ENCODE data around the gene IKBIP. TPM values are rescaled to one million over a fixed set of nuclear protein-coding genes. Genes with fewer than 3 reads are reported as not detected.

The IKBIP gene
- total and polyA plus RNA-seq, 2 donors (not counting 3 experiments of a cell fraction or from before 2014, with no cell fraction given) = 12.9 to 56.8 TPM

- no peak overlapping the region for H3K4me3 ChIP-seq (replicated peaks in 1 of 3; ENCODE audit: insufficient read depth in 1 of 3, low read depth in 1 of 3, low read length in 3 of 3)
- peaks cover 9% of the 10 kb centered on the region for H3K4me1 ChIP-seq (ENCODE audit: control insufficient read depth, extremely low read depth, insufficient read depth, low read length)
- intact Hi-C loops (cut with micrococcal nuclease) = no loop called here
- H3K4me2 ChIP-seq (ENCODE audit: insufficient read depth, low read length) = no peak overlapping the region
- no peaks in the 10 kb centered on the region for H3K27me3 ChIP-seq (ENCODE audit: control insufficient read depth in 2 of 2, insufficient read depth in 2 of 2, low read length in 2 of 2)
- TF ChIP-seq POLR2AphosphoS5 (IDR thresholded peaks at IDR 0.05; ENCODE audit: insufficient read depth, low read depth, low read length) (no peak), GATA2 (IDR thresholded peaks at IDR 0.05; ENCODE audit: insufficient read depth, insufficient read length, low read depth, low read length) (no peak), MYC (IDR thresholded peaks at IDR 0.05; ENCODE audit: low read depth, low read length) (no peak)
- H3K36me3 ChIP-seq (ENCODE audit: control insufficient read depth in 2 of 2, extremely low read depth in 1 of 2, insufficient read depth in 2 of 2, low read length in 2 of 2) = peaks cover 6 to 9% of the 10 kb centered on the region in 2 experiments
- H3K9me1 ChIP-seq (replicated peaks; ENCODE audit: control insufficient read depth, extremely low read depth, insufficient read depth, low read length) = peaks cover 2% of the 10 kb centered on the region
- ChIA-PET POLR2A (no interaction called here), CTCF (no interaction called here)
- no peaks in the 10 kb centered on the region for H4K20me1 ChIP-seq (replicated peaks; ENCODE audit: control insufficient read depth, extremely low read depth, insufficient read depth, low read length)
- no peak for DNase-seq (ENCODE audit: low read depth, low spot score)
- no peak overlapping the region for H3K9ac ChIP-seq (replicated peaks; ENCODE audit: extremely low read depth, insufficient read depth, low read length)
- no peak overlapping the region for H2AFZ ChIP-seq (ENCODE audit: low read depth, low read length)
- H3K27ac ChIP-seq (ENCODE audit: insufficient read depth, low read depth, low read length) = no peak overlapping the region
- no peak for FAIRE-seq
- H3K9me3 ChIP-seq (replicated peaks; ENCODE audit: control insufficient read depth, insufficient read depth, low read length) = no peaks in the 10 kb centered on the region
- no peaks in the 10 kb centered on the region for H3K79me2 ChIP-seq (ENCODE audit: control insufficient read depth, insufficient read depth, low read length)
- BruUV-seq (replicated peaks) = no TSS peak
- dilution Hi-C loops (cut with MboI; ENCODE audit: extremely low pct_ligation_motif_present, low sequenced_read_pairs) = no loop called here
Measured at GRCh38 chr12:98674841-98675240, 30.3 kb upstream of the IKBIP start.

DNA sequence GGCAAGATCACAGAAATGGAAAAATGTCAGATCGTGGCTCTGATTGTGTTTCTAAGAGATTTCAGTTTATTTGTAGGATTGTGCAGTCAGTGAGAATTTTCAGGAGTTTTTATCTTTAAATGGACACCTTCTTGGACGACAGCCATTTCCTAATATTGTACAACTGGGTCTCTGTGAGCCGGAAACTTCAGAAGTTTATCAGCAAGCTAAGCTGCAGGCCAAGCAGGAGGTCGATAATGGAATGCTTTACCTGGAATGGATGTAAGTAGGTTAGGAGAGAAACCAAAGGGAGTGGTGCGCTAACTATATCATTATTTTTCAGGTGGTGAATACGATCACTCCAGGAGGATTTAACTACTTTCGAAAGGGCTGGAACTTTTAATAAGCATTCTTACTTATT, 26.9 kb upstream of the IKBIP start:
- Histone ChIP-seq H3K36me3 (ENCODE audit: control insufficient read depth in 2 of 2, extremely low read depth in 1 of 2, insufficient read depth in 2 of 2, low read length in 2 of 2) (peaks cover 3 to 6% of the 10 kb centered on the region in 2 experiments), H2AFZ (ENCODE audit: low read depth, low read length) (no peak overlapping the region), H3K27ac (ENCODE audit: insufficient read depth, low read depth, low read length) (no peak overlapping the region), H3K27me3 (ENCODE audit: control insufficient read depth in 2 of 2, insufficient read depth in 2 of 2, low read length in 2 of 2) (no peaks in the 10 kb centered on the region), H4K20me1 (replicated peaks; ENCODE audit: control insufficient read depth, extremely low read depth, insufficient read depth, low read length) (no peaks in the 10 kb centered on the region), H3K4me2 (ENCODE audit: insufficient read depth, low read length) (no peak overlapping the region), H3K9me1 (replicated peaks; ENCODE audit: control insufficient read depth, extremely low read depth, insufficient read depth, low read length) (peaks cover 2% of the 10 kb centered on the region), H3K9me3 (replicated peaks; ENCODE audit: control insufficient read depth, insufficient read depth, low read length) (no peaks in the 10 kb centered on the region), H3K4me1 (ENCODE audit: control insufficient read depth, extremely low read depth, insufficient read depth, low read length) (peaks cover 9% of the 10 kb centered on the region), H3K79me2 (ENCODE audit: control insufficient read depth, insufficient read depth, low read length) (no peaks in the 10 kb centered on the region), H3K9ac (replicated peaks; ENCODE audit: extremely low read depth, insufficient read depth, low read length) (no peak overlapping the region), H3K4me3 (replicated peaks in 1 of 3; ENCODE audit: insufficient read depth in 1 of 3, low read depth in 1 of 3, low read length in 3 of 3) (no peak overlapping the region)
- peak; percentile 49 for DNase-seq (ENCODE audit: low read depth, low spot score)
- intact Hi-C loops (cut with micrococcal nuclease) = no loop called here
- POLR2A ChIA-PET = no interaction called here
- FAIRE-seq = peak; percentile 77
- CTCF ChIA-PET = interaction anchor here (1.0 to 1.6 kb wide), 2 partner anchors 17 to 327 kb away, joined by 5 to 7 read pairs; no protein-coding TSS in a partner anchor
- TF ChIP-seq JUN (IDR thresholded peaks at IDR 0.05; ENCODE audit: borderline replicate concordance, insufficient read depth, insufficient read length, low read depth) (no peak), EZH2 (IDR thresholded peaks at IDR 0.05; ENCODE audit: borderline replicate concordance, low read depth, low read length, severe bottlenecking) (no peak), POLR2A (IDR thresholded peaks at IDR 0.05; ENCODE audit: low read depth, low read length) (no peak), CTCF (IDR thresholded peaks at IDR 0.05; ENCODE audit: extremely low read depth in 1 of 2, insufficient read depth in 1 of 2, low read depth in 1 of 2, low read length in 2 of 2) (no peak), POLR2AphosphoS5 (IDR thresholded peaks at IDR 0.05; ENCODE audit: insufficient read depth, low read depth, low read length) (no peak), GATA2 (IDR thresholded peaks at IDR 0.05; ENCODE audit: insufficient read depth, insufficient read length, low read depth, low read length) (no peak), MYC (IDR thresholded peaks at IDR 0.05; ENCODE audit: low read depth, low read length) (no peak), FOS (IDR thresholded peaks at IDR 0.05; ENCODE audit: borderline replicate concordance, insufficient read depth, low read length) (no peak)
- TF ChIP-seq, protein P1, sequence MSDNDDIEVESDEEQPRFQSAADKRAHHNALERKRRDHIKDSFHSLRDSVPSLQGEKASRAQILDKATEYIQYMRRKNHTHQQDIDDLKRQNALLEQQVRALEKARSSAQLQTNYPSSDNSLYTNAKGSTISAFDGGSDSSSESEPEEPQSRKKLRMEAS (IDR thresholded peaks at IDR 0.05; ENCODE audit: insufficient read depth, insufficient read length) = no peak
- no TSS peak for BruUV-seq (replicated peaks)
- dilution Hi-C loops (cut with MboI; ENCODE audit: extremely low pct_ligation_motif_present, low sequenced_read_pairs) = no loop called here

All from endothelial cell of umbilical vein (primary cell).